Caco-2 (cell line): ENCODE results near the gene C8G. TPM values are rescaled to one million over a fixed set of nuclear protein-coding genes. Genes with fewer than 3 reads are reported as not detected.

Experiments
- BruUV-seq: library from RNA; stranded (reverse); fragments of 400-500 nt; replicated peaks from 2 replicates; lab custom pipeline; 2021; lab: Mats Ljungman, UMichigan
- CTCF ChIA-PET: fragments of 300-600 bp; sonication (Branson Sonifier 250); formaldehyde crosslinking; loops from one replicate; lab custom pipeline; 2022; ENCODE audit warnings: antibody characterized with exemption; lab: Charles Lee
- POLR2A ChIA-PET: fragments of 300-600 bp; sonication (Branson Sonifier 250); formaldehyde crosslinking; loops from one replicate; lab custom pipeline; 2022; ENCODE audit warnings: antibody characterized with exemption; lab: Charles Lee
- DNase-seq, 2 experiments: peaks; one replicate each; pipeline versions ENCODE4 v3.0.0 to v3.0.0-alpha.2; 2020 to 2022
- H3K27me3 ChIP-seq: replicated peaks from 2 replicates; pipeline ENCODE4 v1.6.0; 2011; ENCODE audit warnings: low read length; ENCODE audit not compliant: control insufficient read depth, insufficient read depth
- H3K36me3 ChIP-seq: 2 replicates; pipeline ENCODE4 v1.5.1; 2011; ENCODE audit warnings: low read length; ENCODE audit not compliant: control insufficient read depth, insufficient read depth
- H3K4me1 ChIP-seq: fragments of 250-450 bp; sonication (Bioruptor Pico); 2 replicates; pipeline ENCODE4 v1.5.1; 2020; ENCODE audit warnings: mild to moderate bottlenecking
- H3K4me3 ChIP-seq: 2 replicates; pipeline ENCODE4 v1.5.1; 2011; ENCODE audit warnings: low read depth, mild to moderate bottlenecking, control low read depth, low read length
- H3K9me3 ChIP-seq: fragments of 250-450 bp; sonication (Bioruptor Pico); 2 replicates; pipeline ENCODE4 v1.5.1; 2020; ENCODE audit warnings: mild to moderate bottlenecking, moderate library complexity
- H3K27ac Mint-ChIP-seq: one replicate; pipeline ENCODE4 v1.8.0; 2022; ENCODE audit warnings: mixed read lengths; ENCODE audit not compliant: unreplicated experiment
- H3K27me3 Mint-ChIP-seq: one replicate; pipeline ENCODE4 v1.8.0; 2022; ENCODE audit warnings: mixed read lengths; ENCODE audit not compliant: insufficient read depth, unreplicated experiment
- H3K36me3 Mint-ChIP-seq: one replicate; pipeline ENCODE4 v1.8.0; 2022; ENCODE audit warnings: mild to moderate bottlenecking, mixed read lengths; ENCODE audit not compliant: insufficient read depth, unreplicated experiment
- H3K4me1 Mint-ChIP-seq: one replicate; pipeline ENCODE4 v1.8.0; 2022; ENCODE audit warnings: low read depth, mixed read lengths; ENCODE audit not compliant: unreplicated experiment
- H3K4me3 Mint-ChIP-seq: one replicate; pipeline ENCODE4 v1.8.0; 2022; ENCODE audit warnings: mild to moderate bottlenecking, moderate library complexity, mixed read lengths; ENCODE audit not compliant: unreplicated experiment
- H3K9me3 Mint-ChIP-seq: one replicate; pipeline ENCODE4 v1.8.0; 2022; ENCODE audit warnings: mixed read lengths; ENCODE audit not compliant: unreplicated experiment
- CTCF ChIP-seq, 2 experiments: fragments of 200-600 bp in 1 of 2; IDR thresholded peaks; 1 replicate in 1 of 2; 2 replicates in 1 of 2; pipeline versions ENCODE4 v1.5.1 to v1.8.0; 2011 to 2022; ENCODE audit warnings: antibody characterized with exemption in 1 of 2, control low read depth in 1 of 2, inconsistent platforms in 1 of 2, low read depth in 1 of 2, low read length in 1 of 2, mild to moderate bottlenecking in 1 of 2, moderate library complexity in 1 of 2; ENCODE audit not compliant: insufficient read depth in 1 of 2, severe bottlenecking in 1 of 2, unreplicated experiment in 1 of 2
- intact Hi-C: fragments of 100-400 bp; cut with micrococcal nuclease; formaldehyde crosslinking; loops from one replicate; pipeline ENCODE4 v1.10.0; 2022; ENCODE audit not compliant: unreplicated experiment
- total RNA-seq: library from RNA; stranded (reverse); gene quantifications from 2 replicates; pipeline ENCODE4 v1.2.3, GENCODE V29; 2022

The C8G gene
- total RNA-seq, 1 experiment from 2014 or later = 0.77 TPM

GRCh38 chr9:136960212-136960937, 15.3 kb downstream of the C8G start:
- no TSS peak for BruUV-seq
- H3K4me1 Mint-ChIP-seq = no peaks in the 10 kb centered on the region
- Histone ChIP-seq H3K9me3 (no peaks in the 10 kb centered on the region), H3K36me3 (no peaks in the 10 kb centered on the region), H3K27me3 (no peaks in the 10 kb centered on the region), H3K4me1 (peaks cover 18% of the 10 kb centered on the region), H3K4me3 (no peak overlapping the region)
- ChIA-PET POLR2A (no interaction called here), CTCF (interaction anchor here (0.6 kb wide), 6 partner anchors 11 to 622 kb away, joined by 3 to 5 read pairs (median 4); no protein-coding TSS in a partner anchor)
- H3K36me3 Mint-ChIP-seq = peaks cover 6% of the 10 kb centered on the region
- H3K27me3 Mint-ChIP-seq = no peaks in the 10 kb centered on the region
- DNase-seq = no peak
- peaks cover 12% of the 10 kb centered on the region for H3K9me3 Mint-ChIP-seq
- intact Hi-C loops = no loop called here
- H3K27ac Mint-ChIP-seq = peak overlapping the region; percentile 35
- no peak overlapping the region for H3K4me3 Mint-ChIP-seq
- no peak for TF ChIP-seq CTCF (IDR thresholded peaks at IDR 0.05; ENCODE audit: insufficient read depth in 1 of 2, low read depth in 1 of 2, low read length in 1 of 2, severe bottlenecking in 1 of 2, unreplicated experiment in 1 of 2)

GRCh38 chr9:136960938-136961275, 15.9 kb downstream of the C8G start:
- CTCF ChIA-PET = no interaction called here
- H3K27me3 Mint-ChIP-seq = no peaks in the 10 kb centered on the region

More at GRCh38 chr9:136960938-136961275, 15.9 kb downstream of the C8G start:
- DNase-seq = no peak
- POLR2A ChIA-PET = no interaction called here
- no TSS peak for BruUV-seq
- Histone ChIP-seq H3K27me3 (no peaks in the 10 kb centered on the region), H3K4me3 (no peak overlapping the region), H3K9me3 (no peaks in the 10 kb centered on the region), H3K4me1 (peaks cover 18% of the 10 kb centered on the region), H3K36me3 (no peaks in the 10 kb centered on the region)
- Mint-ChIP-seq H3K4me3 (no peak overlapping the region), H3K4me1 (no peaks in the 10 kb centered on the region), H3K9me3 (peaks cover 12% of the 10 kb centered on the region), H3K27ac (no peak overlapping the region), H3K36me3 (peaks cover 10% of the 10 kb centered on the region)
- intact Hi-C loops = no loop called here
- no peak for TF ChIP-seq CTCF (IDR thresholded peaks at IDR 0.05; ENCODE audit: insufficient read depth in 1 of 2, low read depth in 1 of 2, low read length in 1 of 2, severe bottlenecking in 1 of 2, unreplicated experiment in 1 of 2)
